ENCODE data around the gene SLC1A5.
"Not testable (repeated sequence)": the region's sequence is repeated elsewhere in the genome, so short reads cannot be mapped to it uniquely, and the experiment has no call there.

Gene SLC1A5

GRCh38 chr19:46772170-46773017 is 16.0 kb downstream of the SLC1A5 start:
- DNase-seq (ENCODE audit: low read depth in 4 of 4, low spot score in 1 of 4): no peak

DNA sequence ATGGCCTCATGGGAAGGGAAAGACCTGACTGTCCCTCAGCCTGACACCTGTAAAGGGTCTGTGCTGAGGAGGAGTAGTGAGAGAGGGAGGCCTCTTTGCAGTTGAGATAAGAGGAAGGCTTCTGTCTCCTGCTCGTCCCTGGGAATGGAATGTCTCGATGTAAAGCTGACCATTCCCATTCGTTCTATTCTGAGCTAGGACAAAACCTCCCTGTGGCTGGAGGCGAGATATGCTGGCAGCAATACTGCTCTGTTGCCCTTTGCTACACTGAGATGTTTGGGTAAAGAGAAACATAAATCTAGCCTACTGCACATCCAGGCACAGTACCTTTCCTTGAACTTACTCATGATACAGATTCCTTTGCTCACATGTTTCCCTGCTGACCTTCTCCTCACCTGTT is 19.6 kb downstream of the SLC1A5 start:
- DNase-seq (ENCODE audit: low read depth in 4 of 4, low spot score in 1 of 4): not testable (repeated sequence)

GRCh38 chr19:46766569-46767317 is 21.7 kb downstream of the SLC1A5 start:
- peak in 2 of 4 experiments; percentile 31 to 43 for DNase-seq (ENCODE audit: low read depth in 4 of 4, low spot score in 1 of 4)

- no peak for DNase-seq (ENCODE audit: low read depth in 4 of 4, low spot score in 1 of 4)
These were observed 23.5 kb downstream of the SLC1A5 start for GRCh38 chr19:46764817-46765291.

GRCh38 chr19:46762245-46762890 is 26.0 kb downstream of the SLC1A5 start:
- DNase-seq (ENCODE audit: low read depth in 4 of 4, low spot score in 1 of 4): no peak

GRCh38 chr19:46761418-46761831 is 27.0 kb downstream of the SLC1A5 start:
- no peak for DNase-seq (ENCODE audit: low read depth in 4 of 4, low spot score in 1 of 4)

- not testable (repeated sequence) for DNase-seq (ENCODE audit: low read depth in 4 of 4, low spot score in 1 of 4)
These were observed 27.5 kb downstream of the SLC1A5 start for GRCh38 chr19:46760897-46761296.

- no peak for DNase-seq (ENCODE audit: low read depth in 4 of 4, low spot score in 1 of 4)
These were observed 28.0 kb downstream of the SLC1A5 start for GRCh38 chr19:46760363-46760762.

- DNase-seq (ENCODE audit: low read depth in 4 of 4, low spot score in 1 of 4): no peak
These were observed 28.5 kb downstream of the SLC1A5 start for GRCh38 chr19:46759817-46760333.

GRCh38 chr19:46759206-46759605 is 29.2 kb downstream of the SLC1A5 start:
- no peak for DNase-seq (ENCODE audit: low read depth in 4 of 4, low spot score in 1 of 4)

DNA sequence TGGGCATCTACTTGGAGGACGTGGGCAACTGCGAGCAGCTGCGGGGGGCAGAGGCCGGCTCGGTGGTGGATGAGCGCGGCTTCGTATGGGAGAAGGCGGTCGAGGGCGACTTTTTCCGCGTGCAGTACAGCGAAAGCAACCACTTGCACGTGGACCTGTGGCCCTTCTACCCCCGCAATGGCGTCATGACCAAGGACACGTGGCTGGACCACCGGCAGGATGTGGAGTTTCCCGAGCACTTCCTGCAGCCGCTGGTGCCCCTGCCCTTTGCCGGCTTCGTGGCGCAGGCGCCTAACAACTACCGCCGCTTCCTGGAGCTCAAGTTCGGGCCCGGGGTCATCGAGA is 31.9 kb downstream of the SLC1A5 start:
- no peak for DNase-seq (ENCODE audit: low read depth in 4 of 4, low spot score in 1 of 4)

DNA sequence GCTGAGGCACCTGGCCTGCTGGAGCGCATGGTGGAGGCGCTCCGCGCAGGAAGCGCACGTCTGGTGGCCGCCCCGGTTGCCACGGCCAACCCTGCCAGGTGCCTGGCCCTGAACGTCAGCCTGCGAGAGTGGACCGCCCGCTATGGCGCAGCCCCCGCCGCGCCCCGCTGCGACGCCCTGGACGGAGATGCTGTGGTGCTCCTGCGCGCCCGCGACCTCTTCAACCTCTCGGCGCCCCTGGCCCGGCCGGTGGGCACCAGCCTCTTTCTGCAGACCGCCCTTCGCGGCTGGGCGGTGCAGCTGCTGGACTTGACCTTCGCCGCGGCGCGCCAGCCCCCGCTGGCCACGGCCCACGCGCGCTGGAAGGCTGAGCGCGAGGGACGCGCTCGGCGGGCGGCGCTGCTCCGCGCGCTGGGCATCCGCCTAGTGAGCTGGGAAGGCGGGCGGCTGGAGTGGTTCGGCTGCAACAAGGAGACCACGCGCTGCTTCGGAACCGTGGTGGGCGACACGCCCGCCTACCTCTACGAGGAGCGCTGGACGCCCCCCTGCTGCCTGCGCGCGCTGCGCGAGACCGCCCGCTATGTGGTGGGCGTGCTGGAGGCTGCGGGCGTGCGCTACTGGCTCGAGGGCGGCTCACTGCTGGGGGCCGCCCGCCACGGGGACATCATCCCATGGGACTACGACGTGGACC is 32.4 kb downstream of the SLC1A5 start:
- DNase-seq (ENCODE audit: low read depth in 4 of 4, low spot score in 1 of 4): no peak

GRCh38 chr19:46755077-46755852 is 33.1 kb downstream of the SLC1A5 start:
- DNase-seq (ENCODE audit: low read depth in 4 of 4, low spot score in 1 of 4): no peak

DNA sequence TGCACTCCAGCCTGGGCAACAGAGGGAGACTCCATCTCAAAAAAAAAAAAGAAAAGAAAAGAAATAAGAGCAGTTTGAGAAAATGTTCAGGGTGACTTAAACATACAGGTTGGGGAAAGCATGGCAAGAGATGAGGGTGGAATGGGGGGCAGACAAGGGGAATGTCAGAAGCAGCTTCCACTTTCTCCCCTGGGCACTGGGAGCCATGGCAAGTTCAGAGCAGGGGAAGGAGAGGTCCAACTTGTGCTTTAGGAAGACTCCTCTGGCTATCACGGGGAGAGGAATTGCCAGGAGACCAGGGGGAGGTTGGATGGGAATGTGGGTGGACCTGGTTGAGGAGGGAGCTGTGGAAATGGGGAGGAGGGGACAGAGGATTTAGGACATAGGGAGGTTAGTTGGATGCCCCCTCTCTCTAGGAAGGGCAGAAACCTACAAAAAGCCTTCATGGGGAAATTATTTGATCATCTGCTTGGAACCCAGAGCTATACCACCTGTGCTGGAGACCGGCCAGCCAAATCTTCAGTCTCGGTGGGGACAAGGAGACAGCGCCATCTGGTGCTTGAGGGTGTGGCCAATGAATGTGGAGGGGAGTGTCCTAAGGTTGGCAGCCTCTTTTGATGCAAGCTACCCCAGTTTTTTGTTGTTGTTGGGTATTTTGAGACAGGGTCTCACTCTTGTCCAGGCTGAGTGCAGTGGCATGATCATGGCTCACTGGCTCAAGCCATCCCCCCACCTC is 34.8 kb downstream of the SLC1A5 start:
- peak in 2 of 4 experiments; percentile 33 to 40 for DNase-seq (ENCODE audit: low read depth in 4 of 4, low spot score in 1 of 4)

GRCh38 chr19:46748325-46749109 is 39.9 kb downstream of the SLC1A5 start:
- peak; percentile 69 to 81 (median 74) for DNase-seq (ENCODE audit: low read depth in 4 of 4, low spot score in 1 of 4)

GRCh38 chr19:46746281-46747057 is 41.9 kb downstream of the SLC1A5 start, which contains the start of gene STRN4:
TSS of gene STRN4 (minus strand) at chr19:46746450. CDS start at chr19:46746430, 20 bp downstream.
- DNase-seq (ENCODE audit: low read depth in 4 of 4, low spot score in 1 of 4): peak in 2 of 4 experiments; percentile 30 to 37

- DNase-seq (ENCODE audit: low read depth in 4 of 4, low spot score in 1 of 4): no peak
These were observed 42.7 kb downstream of the SLC1A5 start, which contains the start of gene FKRP for GRCh38 chr19:46745521-46746280. TSS of gene FKRP (plus strand) at chr19:46746057. CDS start at chr19:46755451, 9,394 bp downstream.
